Neural cell (in vitro differentiated cells): ENCODE data around the gene TMEM175.

Experiments
- EZH2 ChIP-seq: fragments of 200-600, 300-800 bp; shearing (Covaris generic), sonication (generic); IDR thresholded peaks from 2 replicates; pipeline ENCODE4 v1.6.1; 2014; ENCODE audit warnings: antibody characterized with exemption, low read length, borderline replicate concordance, mild to moderate bottlenecking; ENCODE audit not compliant: insufficient read depth, poor library complexity, severe bottlenecking
- POLR2AphosphoS5 ChIP-seq: IDR thresholded peaks from 2 replicates; pipeline ENCODE4 v1.6.1; 2012
- RAD21 ChIP-seq: fragments of 450-650 bp; conservative IDR thresholded peaks from 2 replicates; pipeline ENCODE4 v1.6.1; 2014; ENCODE audit warnings: antibody characterized with exemption, mild to moderate bottlenecking, moderate library complexity
- SMC3 ChIP-seq: fragments of 450-650 bp; conservative IDR thresholded peaks from 2 replicates; pipeline ENCODE4 v1.6.1; 2014; ENCODE audit warnings: antibody characterized with exemption, mild to moderate bottlenecking, moderate library complexity; ENCODE audit not compliant: poor library complexity
- TF ChIP-seq, protein P1 (sequence below): fragments of 450-650 bp; IDR thresholded peaks from 2 replicates; pipeline ENCODE4 v1.5.1; 2014; ENCODE audit warnings: antibody characterized with exemption, mild to moderate bottlenecking, moderate library complexity; ENCODE audit not compliant: poor library complexity, severe bottlenecking

DNA sequence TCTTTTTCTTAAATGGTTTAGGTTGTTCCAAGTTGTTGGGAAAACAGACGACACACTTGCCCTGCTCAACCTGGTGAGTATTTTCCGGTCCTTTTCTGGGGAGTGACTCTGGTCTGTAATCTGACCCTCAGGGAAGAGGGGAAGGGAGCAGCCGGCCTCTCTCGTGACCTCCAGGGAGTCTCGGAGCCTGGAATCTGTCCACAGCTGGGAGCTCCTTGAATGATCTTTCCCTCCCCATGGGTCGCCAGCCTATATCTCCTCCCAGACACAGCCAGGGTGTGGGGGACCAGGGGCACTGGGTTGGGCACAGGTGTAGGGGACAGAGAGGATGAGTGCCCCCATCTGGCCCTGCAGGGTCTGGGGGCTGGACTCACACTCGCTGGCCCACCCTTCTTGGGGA, 18.9 kb downstream of the TMEM175 start:
- no peak for TF ChIP-seq RAD21
- TF ChIP-seq, protein P1, sequence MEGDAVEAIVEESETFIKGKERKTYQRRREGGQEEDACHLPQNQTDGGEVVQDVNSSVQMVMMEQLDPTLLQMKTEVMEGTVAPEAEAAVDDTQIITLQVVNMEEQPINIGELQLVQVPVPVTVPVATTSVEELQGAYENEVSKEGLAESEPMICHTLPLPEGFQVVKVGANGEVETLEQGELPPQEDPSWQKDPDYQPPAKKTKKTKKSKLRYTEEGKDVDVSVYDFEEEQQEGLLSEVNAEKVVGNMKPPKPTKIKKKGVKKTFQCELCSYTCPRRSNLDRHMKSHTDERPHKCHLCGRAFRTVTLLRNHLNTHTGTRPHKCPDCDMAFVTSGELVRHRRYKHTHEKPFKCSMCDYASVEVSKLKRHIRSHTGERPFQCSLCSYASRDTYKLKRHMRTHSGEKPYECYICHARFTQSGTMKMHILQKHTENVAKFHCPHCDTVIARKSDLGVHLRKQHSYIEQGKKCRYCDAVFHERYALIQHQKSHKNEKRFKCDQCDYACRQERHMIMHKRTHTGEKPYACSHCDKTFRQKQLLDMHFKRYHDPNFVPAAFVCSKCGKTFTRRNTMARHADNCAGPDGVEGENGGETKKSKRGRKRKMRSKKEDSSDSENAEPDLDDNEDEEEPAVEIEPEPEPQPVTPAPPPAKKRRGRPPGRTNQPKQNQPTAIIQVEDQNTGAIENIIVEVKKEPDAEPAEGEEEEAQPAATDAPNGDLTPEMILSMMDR, result no peak
- no peak for TF ChIP-seq SMC3
- TF ChIP-seq POLR2AphosphoS5, result no peak
- no peak for TF ChIP-seq EZH2
